GM23338 (cell line): Measurements from ENCODE around the gene CCL7.

Source experiments
- CREB1 ChIP-seq: fragments of 250-450 bp; sonication (Bioruptor Pico); IDR thresholded peaks from 2 replicates; pipeline ENCODE4 v1.5.0; 2020; ENCODE audit warnings: low read depth, mild to moderate bottlenecking, moderate library complexity
- CTCF ChIP-seq, 2 experiments: fragments of 200-600 bp in 1 of 2; sonication (generic) in 1 of 2; conservative IDR thresholded peaks; 2 replicates each; pipeline versions ENCODE4 v1.5.1 to v1.6.1; 2016 to 2017; ENCODE audit warnings: antibody characterized with exemption in 2 of 2, low read depth in 2 of 2, mild to moderate bottlenecking in 2 of 2, moderate library complexity in 1 of 2
- EZH2 ChIP-seq: fragments of 200-600 bp; sonication (generic); IDR thresholded peaks from one replicate; pipeline ENCODE4 v1.8.0; 2017; ENCODE audit warnings: antibody characterized with exemption, mild to moderate bottlenecking, low read depth; ENCODE audit not compliant: unreplicated experiment
- EZH2phosphoT487 ChIP-seq: fragments of 200-600 bp; sonication (generic); IDR thresholded peaks from one replicate; pipeline ENCODE4 v1.8.1; 2018; ENCODE audit warnings: antibody characterized with exemption; ENCODE audit not compliant: unreplicated experiment
- JUNB ChIP-seq: IDR thresholded peaks from one replicate; pipeline ENCODE4 v1.6.1; 2016; ENCODE audit warnings: antibody characterized with exemption; ENCODE audit not compliant: unreplicated experiment
- NANOG ChIP-seq: IDR thresholded peaks from 2 replicates; pipeline ENCODE4 v1.6.1; 2016; ENCODE audit warnings: antibody characterized with exemption, borderline replicate concordance
- POLR2AphosphoS5 ChIP-seq: IDR thresholded peaks from 2 replicates; pipeline ENCODE4 v1.6.1; 2016; ENCODE audit warnings: antibody characterized with exemption, low read depth
- ZNF114 ChIP-seq: fragments of 250-450 bp; sonication (Bioruptor Pico); IDR thresholded peaks from 2 replicates; pipeline ENCODE4 v1.5.0; 2020; ENCODE audit warnings: mild to moderate bottlenecking, moderate library complexity
- ZNF462 ChIP-seq: fragments of 250-450 bp; sonication (Bioruptor Pico); IDR thresholded peaks from 2 replicates; pipeline ENCODE4 v1.5.0; 2020; ENCODE audit warnings: mild to moderate bottlenecking, moderate library complexity
- TF ChIP-seq, protein P1 (sequence below): IDR thresholded peaks from one replicate; pipeline ENCODE4 v1.6.1; 2018; ENCODE audit warnings: antibody characterized with exemption; ENCODE audit not compliant: unreplicated experiment
- TF ChIP-seq, protein P2 (sequence below): IDR thresholded peaks from 2 replicates; pipeline ENCODE4 v1.6.1; 2016; ENCODE audit warnings: antibody characterized with exemption

DNA sequence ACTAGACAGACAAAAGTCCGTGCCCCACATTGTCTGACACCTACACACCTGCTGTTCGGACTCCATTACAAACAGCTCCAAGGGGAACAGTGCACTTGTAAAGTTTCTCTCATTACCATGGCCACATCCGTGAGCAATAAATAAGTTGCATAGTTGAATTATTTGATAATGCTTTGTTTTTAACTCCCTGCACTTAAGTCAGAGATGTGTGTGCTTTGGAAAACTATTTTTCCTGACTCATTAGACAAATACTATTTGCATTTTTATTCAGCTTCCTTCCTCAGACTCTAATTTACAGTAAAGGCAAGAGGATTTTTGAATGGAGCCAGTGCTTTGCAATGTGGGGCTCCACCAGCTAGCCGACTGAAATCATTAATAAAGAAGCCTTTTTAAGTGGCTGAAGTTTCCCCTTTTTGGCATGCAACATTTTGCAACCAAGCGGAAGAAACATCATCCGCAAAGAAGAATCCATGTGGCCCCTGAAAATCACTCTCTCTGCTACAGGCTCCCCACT is 21.5 kb upstream of the CCL7 start:
- no peak for TF ChIP-seq CTCF (conservative IDR thresholded peaks at IDR 0.05; ENCODE audit: low read depth in 2 of 2)
- TF ChIP-seq EZH2, result no peak
- no peak for TF ChIP-seq JUNB
- no peak for TF ChIP-seq EZH2phosphoT487
- TF ChIP-seq, protein P1, sequence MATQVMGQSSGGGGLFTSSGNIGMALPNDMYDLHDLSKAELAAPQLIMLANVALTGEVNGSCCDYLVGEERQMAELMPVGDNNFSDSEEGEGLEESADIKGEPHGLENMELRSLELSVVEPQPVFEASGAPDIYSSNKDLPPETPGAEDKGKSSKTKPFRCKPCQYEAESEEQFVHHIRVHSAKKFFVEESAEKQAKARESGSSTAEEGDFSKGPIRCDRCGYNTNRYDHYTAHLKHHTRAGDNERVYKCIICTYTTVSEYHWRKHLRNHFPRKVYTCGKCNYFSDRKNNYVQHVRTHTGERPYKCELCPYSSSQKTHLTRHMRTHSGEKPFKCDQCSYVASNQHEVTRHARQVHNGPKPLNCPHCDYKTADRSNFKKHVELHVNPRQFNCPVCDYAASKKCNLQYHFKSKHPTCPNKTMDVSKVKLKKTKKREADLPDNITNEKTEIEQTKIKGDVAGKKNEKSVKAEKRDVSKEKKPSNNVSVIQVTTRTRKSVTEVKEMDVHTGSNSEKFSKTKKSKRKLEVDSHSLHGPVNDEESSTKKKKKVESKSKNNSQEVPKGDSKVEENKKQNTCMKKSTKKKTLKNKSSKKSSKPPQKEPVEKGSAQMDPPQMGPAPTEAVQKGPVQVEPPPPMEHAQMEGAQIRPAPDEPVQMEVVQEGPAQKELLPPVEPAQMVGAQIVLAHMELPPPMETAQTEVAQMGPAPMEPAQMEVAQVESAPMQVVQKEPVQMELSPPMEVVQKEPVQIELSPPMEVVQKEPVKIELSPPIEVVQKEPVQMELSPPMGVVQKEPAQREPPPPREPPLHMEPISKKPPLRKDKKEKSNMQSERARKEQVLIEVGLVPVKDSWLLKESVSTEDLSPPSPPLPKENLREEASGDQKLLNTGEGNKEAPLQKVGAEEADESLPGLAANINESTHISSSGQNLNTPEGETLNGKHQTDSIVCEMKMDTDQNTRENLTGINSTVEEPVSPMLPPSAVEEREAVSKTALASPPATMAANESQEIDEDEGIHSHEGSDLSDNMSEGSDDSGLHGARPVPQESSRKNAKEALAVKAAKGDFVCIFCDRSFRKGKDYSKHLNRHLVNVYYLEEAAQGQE, result no peak
- TF ChIP-seq, protein P2, sequence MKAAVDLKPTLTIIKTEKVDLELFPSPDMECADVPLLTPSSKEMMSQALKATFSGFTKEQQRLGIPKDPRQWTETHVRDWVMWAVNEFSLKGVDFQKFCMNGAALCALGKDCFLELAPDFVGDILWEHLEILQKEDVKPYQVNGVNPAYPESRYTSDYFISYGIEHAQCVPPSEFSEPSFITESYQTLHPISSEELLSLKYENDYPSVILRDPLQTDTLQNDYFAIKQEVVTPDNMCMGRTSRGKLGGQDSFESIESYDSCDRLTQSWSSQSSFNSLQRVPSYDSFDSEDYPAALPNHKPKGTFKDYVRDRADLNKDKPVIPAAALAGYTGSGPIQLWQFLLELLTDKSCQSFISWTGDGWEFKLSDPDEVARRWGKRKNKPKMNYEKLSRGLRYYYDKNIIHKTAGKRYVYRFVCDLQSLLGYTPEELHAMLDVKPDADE, result no peak
- no peak for TF ChIP-seq POLR2AphosphoS5
- no peak for TF ChIP-seq NANOG
- no peak for TF ChIP-seq ZNF462 (CRISPR knock-in tag)
- no peak for TF ChIP-seq ZNF114 (CRISPR knock-in tag)
- TF ChIP-seq CREB1 (CRISPR knock-in tag), result no peak
